GM12878 (cell line): ENCODE data around the gene MYO6.

Experiments
- CEBPB ChIP-seq, 2 experiments: fragments of 150-350 bp in 1 of 2; IDR thresholded peaks; 2 replicates each; pipeline ENCODE4 v1.6.1; 2012 to 2014; ENCODE audit warnings: low read depth in 2 of 2, low read length in 2 of 2, borderline replicate concordance in 1 of 2, inconsistent platforms in 1 of 2
- CREM ChIP-seq: IDR thresholded peaks from 2 replicates; pipeline ENCODE4 v1.6.1; 2014; ENCODE audit warnings: antibody characterized with exemption, low read depth
- DPF2 ChIP-seq: fragments of 450-650 bp; IDR thresholded peaks from 2 replicates; pipeline ENCODE4 v1.6.1; 2017; ENCODE audit warnings: mild to moderate bottlenecking
- EZH2 ChIP-seq: IDR thresholded peaks from 2 replicates; pipeline ENCODE4 v1.6.1; 2012; ENCODE audit warnings: low read depth, mild to moderate bottlenecking, control low read depth, inconsistent platforms, low read length, borderline replicate concordance; ENCODE audit not compliant: control insufficient read depth
- POLR2A ChIP-seq: IDR thresholded peaks from 2 replicates; pipeline ENCODE4 v1.6.1; 2011; ENCODE audit warnings: low read depth, mild to moderate bottlenecking, low read length
- RAD21 ChIP-seq: IDR thresholded peaks from 2 replicates; pipeline ENCODE4 v1.6.1; 2011; ENCODE audit warnings: mild to moderate bottlenecking, low read depth, low read length, moderate library complexity; ENCODE audit not compliant: insufficient read depth
- SRF ChIP-seq, 2 experiments: IDR thresholded peaks; 2 replicates each; pipeline ENCODE4 v1.6.1; 2011; ENCODE audit warnings: low read depth in 2 of 2, low read length in 2 of 2, mild to moderate bottlenecking in 1 of 2, moderate library complexity in 1 of 2
- TAF1 ChIP-seq: IDR thresholded peaks from 2 replicates; pipeline ENCODE4 v1.6.1; 2011; ENCODE audit warnings: mild to moderate bottlenecking, low read depth, low read length, borderline replicate concordance
- TF ChIP-seq, protein P1 (sequence below), 3 experiments: IDR thresholded peaks in 2 of 3; conservative IDR thresholded peaks in 1 of 3; 2 replicates each; pipeline ENCODE4 v1.5.1; 2011; ENCODE audit warnings: low read depth in 3 of 3, low read length in 3 of 3, mild to moderate bottlenecking in 3 of 3, control low read depth in 2 of 3, moderate library complexity in 2 of 3, inconsistent platforms in 1 of 3, mixed read lengths in 1 of 3; ENCODE audit not compliant: control insufficient read depth in 2 of 3, insufficient read depth in 1 of 3; ENCODE audit errors: extremely low read depth in 1 of 3
- TF ChIP-seq, protein P2 (sequence below): fragments of 450-650 bp; IDR thresholded peaks from 2 replicates; pipeline ENCODE4 v1.6.1; 2017; ENCODE audit warnings: mild to moderate bottlenecking, moderate library complexity
- TF ChIP-seq, protein P3 (sequence below): fragments of 450-650 bp; IDR thresholded peaks from 2 replicates; pipeline ENCODE4 v1.6.1; 2016; ENCODE audit warnings: mild to moderate bottlenecking, moderate library complexity, borderline replicate concordance
- TF ChIP-seq, protein P4 (sequence below): fragments of 450-650 bp; IDR thresholded peaks from 2 replicates; pipeline ENCODE4 v1.6.1; 2017; ENCODE audit warnings: mild to moderate bottlenecking

DNA sequence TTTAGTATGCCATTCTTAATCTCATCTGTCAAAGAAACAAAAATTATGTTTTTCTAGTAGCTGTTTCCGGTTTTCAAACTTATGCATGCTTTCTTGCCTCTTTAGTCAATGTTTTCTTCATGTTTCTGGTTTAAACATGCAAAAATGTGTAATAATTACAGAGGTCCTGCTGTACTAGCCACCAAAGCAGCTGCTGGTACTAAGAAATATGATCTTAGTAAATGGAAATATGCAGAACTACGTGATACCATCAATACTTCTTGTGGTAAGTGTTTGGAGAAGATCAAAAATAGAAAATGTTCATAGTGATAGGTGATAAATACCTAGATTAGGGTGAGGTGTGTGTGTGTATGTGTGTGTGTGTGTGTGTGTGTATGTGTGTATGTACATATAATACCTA, 158.4 kb downstream of the MYO6 start:
- TF ChIP-seq, protein P1, sequence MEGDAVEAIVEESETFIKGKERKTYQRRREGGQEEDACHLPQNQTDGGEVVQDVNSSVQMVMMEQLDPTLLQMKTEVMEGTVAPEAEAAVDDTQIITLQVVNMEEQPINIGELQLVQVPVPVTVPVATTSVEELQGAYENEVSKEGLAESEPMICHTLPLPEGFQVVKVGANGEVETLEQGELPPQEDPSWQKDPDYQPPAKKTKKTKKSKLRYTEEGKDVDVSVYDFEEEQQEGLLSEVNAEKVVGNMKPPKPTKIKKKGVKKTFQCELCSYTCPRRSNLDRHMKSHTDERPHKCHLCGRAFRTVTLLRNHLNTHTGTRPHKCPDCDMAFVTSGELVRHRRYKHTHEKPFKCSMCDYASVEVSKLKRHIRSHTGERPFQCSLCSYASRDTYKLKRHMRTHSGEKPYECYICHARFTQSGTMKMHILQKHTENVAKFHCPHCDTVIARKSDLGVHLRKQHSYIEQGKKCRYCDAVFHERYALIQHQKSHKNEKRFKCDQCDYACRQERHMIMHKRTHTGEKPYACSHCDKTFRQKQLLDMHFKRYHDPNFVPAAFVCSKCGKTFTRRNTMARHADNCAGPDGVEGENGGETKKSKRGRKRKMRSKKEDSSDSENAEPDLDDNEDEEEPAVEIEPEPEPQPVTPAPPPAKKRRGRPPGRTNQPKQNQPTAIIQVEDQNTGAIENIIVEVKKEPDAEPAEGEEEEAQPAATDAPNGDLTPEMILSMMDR (IDR thresholded peaks at IDR 0.05 in 2 of 3, conservative IDR thresholded peaks at IDR 0.05 in 1 of 3; ENCODE audit: control insufficient read depth in 2 of 3, extremely low read depth in 1 of 3, insufficient read depth in 1 of 3, low read depth in 3 of 3, low read length in 3 of 3): no peak
- TF ChIP-seq RAD21: no peak
- no peak for TF ChIP-seq TAF1
- TF ChIP-seq EZH2: no peak
- TF ChIP-seq, protein P2, sequence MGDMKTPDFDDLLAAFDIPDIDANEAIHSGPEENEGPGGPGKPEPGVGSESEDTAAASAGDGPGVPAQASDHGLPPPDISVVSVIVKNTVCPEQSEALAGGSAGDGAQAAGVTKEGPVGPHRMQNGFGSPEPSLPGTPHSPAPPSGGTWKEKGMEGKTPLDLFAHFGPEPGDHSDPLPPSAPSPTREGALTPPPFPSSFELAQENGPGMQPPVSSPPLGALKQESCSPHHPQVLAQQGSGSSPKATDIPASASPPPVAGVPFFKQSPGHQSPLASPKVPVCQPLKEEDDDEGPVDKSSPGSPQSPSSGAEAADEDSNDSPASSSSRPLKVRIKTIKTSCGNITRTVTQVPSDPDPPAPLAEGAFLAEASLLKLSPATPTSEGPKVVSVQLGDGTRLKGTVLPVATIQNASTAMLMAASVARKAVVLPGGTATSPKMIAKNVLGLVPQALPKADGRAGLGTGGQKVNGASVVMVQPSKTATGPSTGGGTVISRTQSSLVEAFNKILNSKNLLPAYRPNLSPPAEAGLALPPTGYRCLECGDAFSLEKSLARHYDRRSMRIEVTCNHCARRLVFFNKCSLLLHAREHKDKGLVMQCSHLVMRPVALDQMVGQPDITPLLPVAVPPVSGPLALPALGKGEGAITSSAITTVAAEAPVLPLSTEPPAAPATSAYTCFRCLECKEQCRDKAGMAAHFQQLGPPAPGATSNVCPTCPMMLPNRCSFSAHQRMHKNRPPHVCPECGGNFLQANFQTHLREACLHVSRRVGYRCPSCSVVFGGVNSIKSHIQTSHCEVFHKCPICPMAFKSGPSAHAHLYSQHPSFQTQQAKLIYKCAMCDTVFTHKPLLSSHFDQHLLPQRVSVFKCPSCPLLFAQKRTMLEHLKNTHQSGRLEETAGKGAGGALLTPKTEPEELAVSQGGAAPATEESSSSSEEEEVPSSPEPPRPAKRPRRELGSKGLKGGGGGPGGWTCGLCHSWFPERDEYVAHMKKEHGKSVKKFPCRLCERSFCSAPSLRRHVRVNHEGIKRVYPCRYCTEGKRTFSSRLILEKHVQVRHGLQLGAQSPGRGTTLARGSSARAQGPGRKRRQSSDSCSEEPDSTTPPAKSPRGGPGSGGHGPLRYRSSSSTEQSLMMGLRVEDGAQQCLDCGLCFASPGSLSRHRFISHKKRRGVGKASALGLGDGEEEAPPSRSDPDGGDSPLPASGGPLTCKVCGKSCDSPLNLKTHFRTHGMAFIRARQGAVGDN: no peak
- no peak for TF ChIP-seq DPF2
- TF ChIP-seq POLR2A: no peak
- TF ChIP-seq, protein P3, sequence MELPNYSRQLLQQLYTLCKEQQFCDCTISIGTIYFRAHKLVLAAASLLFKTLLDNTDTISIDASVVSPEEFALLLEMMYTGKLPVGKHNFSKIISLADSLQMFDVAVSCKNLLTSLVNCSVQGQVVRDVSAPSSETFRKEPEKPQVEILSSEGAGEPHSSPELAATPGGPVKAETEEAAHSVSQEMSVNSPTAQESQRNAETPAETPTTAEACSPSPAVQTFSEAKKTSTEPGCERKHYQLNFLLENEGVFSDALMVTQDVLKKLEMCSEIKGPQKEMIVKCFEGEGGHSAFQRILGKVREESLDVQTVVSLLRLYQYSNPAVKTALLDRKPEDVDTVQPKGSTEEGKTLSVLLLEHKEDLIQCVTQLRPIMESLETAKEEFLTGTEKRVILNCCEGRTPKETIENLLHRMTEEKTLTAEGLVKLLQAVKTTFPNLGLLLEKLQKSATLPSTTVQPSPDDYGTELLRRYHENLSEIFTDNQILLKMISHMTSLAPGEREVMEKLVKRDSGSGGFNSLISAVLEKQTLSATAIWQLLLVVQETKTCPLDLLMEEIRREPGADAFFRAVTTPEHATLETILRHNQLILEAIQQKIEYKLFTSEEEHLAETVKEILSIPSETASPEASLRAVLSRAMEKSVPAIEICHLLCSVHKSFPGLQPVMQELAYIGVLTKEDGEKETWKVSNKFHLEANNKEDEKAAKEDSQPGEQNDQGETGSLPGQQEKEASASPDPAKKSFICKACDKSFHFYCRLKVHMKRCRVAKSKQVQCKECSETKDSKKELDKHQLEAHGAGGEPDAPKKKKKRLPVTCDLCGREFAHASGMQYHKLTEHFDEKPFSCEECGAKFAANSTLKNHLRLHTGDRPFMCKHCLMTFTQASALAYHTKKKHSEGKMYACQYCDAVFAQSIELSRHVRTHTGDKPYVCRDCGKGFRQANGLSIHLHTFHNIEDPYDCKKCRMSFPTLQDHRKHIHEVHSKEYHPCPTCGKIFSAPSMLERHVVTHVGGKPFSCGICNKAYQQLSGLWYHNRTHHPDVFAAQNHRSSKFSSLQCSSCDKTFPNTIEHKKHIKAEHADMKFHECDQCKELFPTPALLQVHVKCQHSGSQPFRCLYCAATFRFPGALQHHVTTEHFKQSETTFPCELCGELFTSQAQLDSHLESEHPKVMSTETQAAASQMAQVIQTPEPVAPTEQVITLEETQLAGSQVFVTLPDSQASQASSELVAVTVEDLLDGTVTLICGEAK: no peak
- TF ChIP-seq, protein P4, sequence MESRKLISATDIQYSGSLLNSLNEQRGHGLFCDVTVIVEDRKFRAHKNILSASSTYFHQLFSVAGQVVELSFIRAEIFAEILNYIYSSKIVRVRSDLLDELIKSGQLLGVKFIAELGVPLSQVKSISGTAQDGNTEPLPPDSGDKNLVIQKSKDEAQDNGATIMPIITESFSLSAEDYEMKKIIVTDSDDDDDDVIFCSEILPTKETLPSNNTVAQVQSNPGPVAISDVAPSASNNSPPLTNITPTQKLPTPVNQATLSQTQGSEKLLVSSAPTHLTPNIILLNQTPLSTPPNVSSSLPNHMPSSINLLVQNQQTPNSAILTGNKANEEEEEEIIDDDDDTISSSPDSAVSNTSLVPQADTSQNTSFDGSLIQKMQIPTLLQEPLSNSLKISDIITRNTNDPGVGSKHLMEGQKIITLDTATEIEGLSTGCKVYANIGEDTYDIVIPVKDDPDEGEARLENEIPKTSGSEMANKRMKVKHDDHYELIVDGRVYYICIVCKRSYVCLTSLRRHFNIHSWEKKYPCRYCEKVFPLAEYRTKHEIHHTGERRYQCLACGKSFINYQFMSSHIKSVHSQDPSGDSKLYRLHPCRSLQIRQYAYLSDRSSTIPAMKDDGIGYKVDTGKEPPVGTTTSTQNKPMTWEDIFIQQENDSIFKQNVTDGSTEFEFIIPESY: no peak
- TF ChIP-seq SRF (IDR thresholded peaks at IDR 0.05; ENCODE audit: low read depth in 2 of 2, low read length in 2 of 2): no peak
- no peak for TF ChIP-seq CEBPB (IDR thresholded peaks at IDR 0.05; ENCODE audit: borderline replicate concordance in 1 of 2, low read depth in 2 of 2, low read length in 2 of 2)
- TF ChIP-seq CREM: no peak
